Activated effector memory CD4-positive, alpha-beta T cell treated with anti-CD3 and anti-CD28 coated beads, Interleukin-2, amount 50 U/mL, for 16 hours (primary cell): ENCODE data around the gene CCR7.

Experiments used
- DNase-seq: peaks from one replicate; pipeline ENCODE4 v3.0.0-alpha.2; 2020

The CCR7 gene

DNA sequence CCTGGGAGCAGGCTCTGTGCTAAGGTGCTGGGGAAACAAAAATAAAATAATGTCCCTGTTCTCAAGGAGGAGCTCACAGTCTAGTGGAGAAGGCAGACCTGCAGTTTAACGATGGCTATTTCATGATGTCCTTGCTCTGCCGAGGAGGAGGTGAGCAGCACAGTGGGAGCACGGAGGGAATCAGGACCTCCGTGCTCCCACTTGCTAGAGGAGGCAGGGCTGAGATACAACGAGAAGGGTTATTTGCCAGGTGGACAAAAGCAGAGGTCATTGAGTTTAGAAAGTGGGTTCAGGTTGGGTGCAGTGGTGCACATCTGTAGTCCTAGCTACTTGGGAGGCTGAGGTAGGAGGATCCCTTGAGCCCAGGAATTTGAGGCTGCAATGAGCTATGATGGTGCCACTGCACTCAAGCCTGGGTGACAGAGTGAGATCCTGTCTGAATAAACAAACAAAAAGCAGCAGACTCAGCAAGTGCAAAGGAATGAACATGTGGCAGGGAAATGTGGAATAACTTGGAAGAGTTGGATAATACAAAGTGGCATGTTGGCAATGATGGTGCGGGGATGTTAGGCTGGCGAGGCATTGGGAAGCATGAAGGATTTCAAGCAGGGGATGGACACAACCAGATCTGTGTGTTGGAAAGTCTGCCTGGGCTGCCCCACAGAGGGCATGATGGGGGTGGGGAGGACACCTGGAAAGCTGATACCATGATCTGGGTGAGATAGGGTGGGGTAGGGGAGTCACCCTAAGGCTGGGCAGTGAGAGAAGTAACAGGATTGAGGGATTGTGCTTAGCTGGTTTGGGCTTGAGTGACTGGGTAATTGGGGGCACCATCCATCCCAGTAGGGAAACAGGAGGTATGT, 51.0 kb downstream of the CCR7 start:
- peak; percentile 51 for DNase-seq

GRCh38 chr17:40511667-40512220, 53.5 kb downstream of the CCR7 start:
- DNase-seq, result peak; percentile 59

- no peak for DNase-seq
Measured at GRCh38 chr17:40511136-40511535, 54.1 kb downstream of the CCR7 start.

- peak; percentile 61 for DNase-seq
Measured at GRCh38 chr17:40510328-40510648, 55.0 kb downstream of the CCR7 start.

GRCh38 chr17:40509626-40510327, 55.5 kb downstream of the CCR7 start:
- peak; percentile 30 for DNase-seq

DNA sequence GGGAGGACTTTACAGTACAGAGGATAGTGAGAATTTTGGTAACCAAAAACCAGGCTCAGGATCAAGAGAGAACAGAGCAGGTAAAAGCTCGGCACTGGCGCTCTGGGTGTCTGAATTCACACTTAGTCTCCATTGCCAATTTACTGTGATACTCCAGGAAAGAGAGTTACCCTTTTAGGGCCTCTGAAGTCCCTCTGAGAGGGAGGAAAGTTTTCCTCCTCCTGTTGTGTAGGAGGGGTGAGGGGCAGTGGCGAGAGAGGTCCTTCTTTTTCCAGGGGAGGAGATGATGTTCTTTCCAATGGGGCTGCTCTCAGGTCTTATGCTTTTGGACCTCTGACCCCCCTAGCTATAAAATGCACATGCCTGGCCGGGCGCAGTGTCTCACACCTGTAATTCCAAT, 58.5 kb downstream of the CCR7 start:
- no peak for DNase-seq
